GM12801 (cell line): ENCODE results near the gene EXOC4.

Experiments used
- TF ChIP-seq, protein P1 (sequence below): IDR thresholded peaks from one replicate; pipeline ENCODE4 v1.5.1; 2011; ENCODE audit warnings: control low read depth; ENCODE audit not compliant: insufficient read length; ENCODE audit errors: extremely low read depth

EXOC4 gene

DNA sequence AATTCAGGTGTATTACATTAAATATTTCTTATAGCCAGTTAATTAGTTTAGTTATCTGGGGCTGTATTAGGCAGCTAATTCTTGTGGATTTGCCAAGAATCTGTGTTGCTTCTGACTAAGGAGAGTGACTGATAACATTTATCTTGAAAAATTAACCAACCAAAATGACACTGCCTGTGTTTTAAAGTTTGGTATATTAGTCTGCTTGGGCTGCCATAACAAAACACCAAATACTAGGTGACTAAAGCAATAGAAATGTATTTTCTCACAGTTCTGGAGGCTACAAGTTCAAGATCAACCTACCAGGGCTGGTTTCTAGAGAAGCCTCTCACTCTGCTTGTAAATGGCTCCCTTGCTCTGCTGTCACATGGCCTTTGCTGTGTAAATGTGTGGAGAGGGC lies 12.9 kb downstream of the EXOC4 start:
- TF ChIP-seq, protein P1, sequence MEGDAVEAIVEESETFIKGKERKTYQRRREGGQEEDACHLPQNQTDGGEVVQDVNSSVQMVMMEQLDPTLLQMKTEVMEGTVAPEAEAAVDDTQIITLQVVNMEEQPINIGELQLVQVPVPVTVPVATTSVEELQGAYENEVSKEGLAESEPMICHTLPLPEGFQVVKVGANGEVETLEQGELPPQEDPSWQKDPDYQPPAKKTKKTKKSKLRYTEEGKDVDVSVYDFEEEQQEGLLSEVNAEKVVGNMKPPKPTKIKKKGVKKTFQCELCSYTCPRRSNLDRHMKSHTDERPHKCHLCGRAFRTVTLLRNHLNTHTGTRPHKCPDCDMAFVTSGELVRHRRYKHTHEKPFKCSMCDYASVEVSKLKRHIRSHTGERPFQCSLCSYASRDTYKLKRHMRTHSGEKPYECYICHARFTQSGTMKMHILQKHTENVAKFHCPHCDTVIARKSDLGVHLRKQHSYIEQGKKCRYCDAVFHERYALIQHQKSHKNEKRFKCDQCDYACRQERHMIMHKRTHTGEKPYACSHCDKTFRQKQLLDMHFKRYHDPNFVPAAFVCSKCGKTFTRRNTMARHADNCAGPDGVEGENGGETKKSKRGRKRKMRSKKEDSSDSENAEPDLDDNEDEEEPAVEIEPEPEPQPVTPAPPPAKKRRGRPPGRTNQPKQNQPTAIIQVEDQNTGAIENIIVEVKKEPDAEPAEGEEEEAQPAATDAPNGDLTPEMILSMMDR: no peak

DNA sequence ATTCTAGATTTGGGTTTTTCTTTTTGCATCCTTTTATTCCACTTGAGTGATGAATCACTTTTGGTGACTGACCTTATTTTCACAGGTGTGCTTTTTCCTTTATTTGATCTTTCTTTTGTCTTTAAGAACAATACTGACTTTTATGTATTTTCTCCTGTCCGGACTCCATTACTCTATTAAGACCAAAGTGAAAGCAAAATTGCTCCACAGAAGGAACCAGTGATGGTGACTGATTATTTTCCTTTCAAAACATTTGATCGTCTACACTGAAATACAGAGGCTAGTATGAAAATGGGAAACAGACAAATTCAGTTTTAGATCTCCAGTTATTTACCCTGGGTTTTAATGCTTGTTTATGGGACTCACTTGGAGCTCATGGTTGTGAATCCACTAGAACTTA lies 15.5 kb downstream of the EXOC4 start:
- TF ChIP-seq, protein P1: no peak

DNA sequence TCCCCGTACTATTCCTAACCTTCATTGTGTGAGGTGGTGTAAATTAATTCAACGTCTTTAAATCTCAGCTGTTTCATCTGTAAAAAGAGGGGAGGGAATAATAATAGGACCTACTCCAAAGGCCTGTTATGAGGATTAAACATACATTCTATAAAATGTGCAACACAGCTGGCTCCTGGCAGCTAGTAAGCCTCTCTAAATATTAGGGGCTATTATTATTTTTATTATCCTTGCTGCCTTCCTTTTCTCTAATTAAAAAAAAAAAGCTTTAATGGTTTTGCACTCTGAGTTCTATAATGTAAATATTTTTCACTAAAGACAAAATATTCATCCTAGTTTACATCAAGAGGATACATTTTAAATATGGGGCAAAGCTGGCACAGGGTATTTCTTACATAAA lies 19.5 kb downstream of the EXOC4 start:
- TF ChIP-seq, protein P1: no peak

DNA sequence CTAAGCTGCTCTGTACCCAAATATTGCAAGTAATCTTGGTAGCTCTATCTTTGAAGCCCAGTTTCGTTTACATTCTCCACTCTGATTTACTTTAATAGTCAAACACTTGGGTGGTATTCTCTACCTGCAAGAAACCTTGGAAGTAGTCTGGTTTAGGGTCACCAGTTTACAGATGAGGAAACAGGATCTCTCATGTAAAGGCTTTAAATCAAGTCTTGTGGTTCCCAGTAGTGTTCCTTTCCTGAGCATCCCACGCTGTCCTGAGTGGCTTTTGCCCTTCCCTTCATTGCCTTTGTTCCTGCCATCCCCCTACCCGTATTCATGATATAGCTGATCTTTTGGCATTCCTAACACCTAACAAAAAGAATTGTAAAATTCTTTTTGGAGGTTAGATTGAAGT lies 20.3 kb downstream of the EXOC4 start:
- TF ChIP-seq, protein P1: no peak

DNA sequence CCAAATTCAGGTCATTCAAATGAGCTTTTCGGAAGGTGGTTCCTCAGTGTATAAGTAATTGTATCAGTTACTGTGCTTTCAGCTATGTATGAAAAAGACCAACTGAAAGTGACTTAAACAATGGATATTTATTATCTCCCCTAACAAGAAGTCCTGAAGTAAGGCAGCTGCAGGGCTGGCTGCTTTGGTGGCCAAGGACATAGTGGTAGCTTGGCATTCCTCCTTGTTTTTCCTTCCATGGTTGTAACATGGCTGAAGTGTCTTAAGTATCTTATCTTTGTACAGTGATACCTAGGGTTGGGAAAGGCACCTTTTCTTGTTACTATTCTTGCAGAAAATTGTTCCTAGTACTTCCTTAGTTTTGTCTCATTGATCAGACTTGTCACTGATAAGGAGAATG lies 21.4 kb downstream of the EXOC4 start:
- TF ChIP-seq, protein P1: no peak

DNA sequence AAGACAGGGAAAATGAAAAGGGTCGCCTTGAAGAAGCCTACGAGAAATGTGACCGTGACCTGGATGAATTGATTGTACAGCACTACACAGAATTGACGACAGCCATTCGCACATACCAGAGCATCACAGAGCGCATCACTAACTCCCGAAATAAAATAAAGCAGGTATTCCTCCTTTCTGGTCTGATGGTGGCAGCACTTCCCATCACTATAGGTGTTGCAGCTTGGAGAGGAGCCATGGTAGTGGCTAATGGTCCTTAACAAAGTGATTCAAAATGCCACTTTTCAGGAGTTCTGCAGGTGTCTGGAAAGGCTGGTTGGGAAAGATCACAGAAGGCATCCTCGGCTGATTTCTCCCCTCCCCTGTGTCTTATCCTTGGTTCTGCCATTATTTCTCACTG lies 22.1 kb downstream of the EXOC4 start:
- TF ChIP-seq, protein P1: no peak

DNA sequence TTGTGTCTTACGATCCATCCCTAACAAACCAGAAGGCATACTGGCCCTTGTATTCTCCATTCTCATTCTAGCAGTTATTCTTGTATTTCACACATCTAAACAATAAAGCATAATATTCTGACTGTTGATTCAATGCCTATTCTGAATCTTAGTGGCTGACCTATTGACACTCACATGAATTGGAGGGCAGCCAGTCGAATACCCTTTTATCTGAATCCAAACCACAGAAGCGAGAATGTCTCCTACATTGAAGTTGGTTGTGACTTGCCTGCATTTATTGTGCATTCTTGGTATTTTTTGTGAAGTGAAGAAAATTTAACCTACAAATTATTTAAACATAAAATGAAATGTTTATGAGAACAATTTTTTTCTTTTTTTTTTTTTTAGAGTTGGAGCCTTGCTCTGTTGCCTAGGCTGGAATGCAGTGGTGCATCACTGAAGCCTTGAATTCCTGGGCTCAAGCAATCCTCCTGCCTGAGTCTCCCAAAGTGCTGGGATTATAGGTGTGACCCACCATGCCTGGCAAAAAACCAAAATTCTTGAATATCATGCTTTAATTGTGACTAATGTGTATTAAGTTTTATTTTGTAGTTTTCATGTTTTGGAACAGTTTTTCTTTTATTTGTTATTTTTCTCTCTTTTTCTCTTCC lies 22.7 kb downstream of the EXOC4 start:
- TF ChIP-seq, protein P1: no peak
